Measurements from ENCODE around the gene NXPE4.

The NXPE4 gene

GRCh38 chr11:114571712-114572111 lies 23.9 kb downstream of the NXPE4 start:
- DNase-seq (ENCODE audit: extremely low read depth, insufficient read length), result no peak
- H3K36me3 ChIP-seq (ENCODE audit: control insufficient read depth, insufficient read depth, low read length), result no peaks in the 10 kb centered on the region
- H3K4me3 ChIP-seq (replicated peaks; ENCODE audit: low read depth, low read length), result no peak overlapping the region
- no peaks in the 10 kb centered on the region for H3K27me3 ChIP-seq (replicated peaks; ENCODE audit: control insufficient read depth, insufficient read depth, low read length)
- TF ChIP-seq, protein P1, sequence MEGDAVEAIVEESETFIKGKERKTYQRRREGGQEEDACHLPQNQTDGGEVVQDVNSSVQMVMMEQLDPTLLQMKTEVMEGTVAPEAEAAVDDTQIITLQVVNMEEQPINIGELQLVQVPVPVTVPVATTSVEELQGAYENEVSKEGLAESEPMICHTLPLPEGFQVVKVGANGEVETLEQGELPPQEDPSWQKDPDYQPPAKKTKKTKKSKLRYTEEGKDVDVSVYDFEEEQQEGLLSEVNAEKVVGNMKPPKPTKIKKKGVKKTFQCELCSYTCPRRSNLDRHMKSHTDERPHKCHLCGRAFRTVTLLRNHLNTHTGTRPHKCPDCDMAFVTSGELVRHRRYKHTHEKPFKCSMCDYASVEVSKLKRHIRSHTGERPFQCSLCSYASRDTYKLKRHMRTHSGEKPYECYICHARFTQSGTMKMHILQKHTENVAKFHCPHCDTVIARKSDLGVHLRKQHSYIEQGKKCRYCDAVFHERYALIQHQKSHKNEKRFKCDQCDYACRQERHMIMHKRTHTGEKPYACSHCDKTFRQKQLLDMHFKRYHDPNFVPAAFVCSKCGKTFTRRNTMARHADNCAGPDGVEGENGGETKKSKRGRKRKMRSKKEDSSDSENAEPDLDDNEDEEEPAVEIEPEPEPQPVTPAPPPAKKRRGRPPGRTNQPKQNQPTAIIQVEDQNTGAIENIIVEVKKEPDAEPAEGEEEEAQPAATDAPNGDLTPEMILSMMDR (IDR thresholded peaks at IDR 0.05; ENCODE audit: insufficient read depth, low read length, poor library complexity, severe bottlenecking), result no peak

- TF ChIP-seq, protein P1 (IDR thresholded peaks at IDR 0.05; ENCODE audit: insufficient read depth, low read length, poor library complexity, severe bottlenecking), result no peak
- no peaks in the 10 kb centered on the region for H3K27me3 ChIP-seq (replicated peaks; ENCODE audit: control insufficient read depth, insufficient read depth, low read length)
These were observed 25.8 kb downstream of the NXPE4 start for GRCh38 chr11:114569801-114570200.

DNA sequence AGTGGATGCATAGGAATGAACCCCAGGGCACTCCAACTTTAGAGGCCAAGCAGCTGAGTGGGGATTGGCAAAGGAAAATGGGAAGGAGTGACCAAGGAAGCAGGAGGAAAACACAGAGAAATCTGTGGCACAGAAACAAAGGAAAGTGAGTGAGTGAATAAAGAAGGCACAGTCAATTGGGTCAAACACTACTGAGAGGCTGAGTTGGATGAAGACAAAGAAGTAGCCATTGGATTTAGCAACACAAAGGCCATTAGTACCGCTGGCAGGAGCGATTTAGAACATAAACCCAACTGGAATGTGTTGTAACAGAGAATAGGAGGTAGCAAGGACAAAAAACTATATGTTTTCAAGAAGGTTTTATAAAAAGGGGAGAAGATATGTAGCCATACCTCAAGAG lies 29.3 kb downstream of the NXPE4 start:
- TF ChIP-seq, protein P1 (IDR thresholded peaks at IDR 0.05; ENCODE audit: insufficient read depth, low read length, poor library complexity, severe bottlenecking), result no peak
- Histone ChIP-seq H3K27me3 (replicated peaks; ENCODE audit: control insufficient read depth, insufficient read depth, low read length) (no peaks in the 10 kb centered on the region; the same call in 1 of the 2 replicates), H3K4me3 (replicated peaks; ENCODE audit: low read depth, low read length) (no peak overlapping the region), H3K36me3 (ENCODE audit: control insufficient read depth, insufficient read depth, low read length) (no peaks in the 10 kb centered on the region)
- DNase-seq (ENCODE audit: extremely low read depth, insufficient read length), result no peak

More at GRCh38 chr11:114569801-114570200, 25.8 kb downstream of the NXPE4 start:
- Histone ChIP-seq H3K4me3 (replicated peaks; ENCODE audit: low read depth, low read length) (no peak overlapping the region), H3K36me3 (ENCODE audit: control insufficient read depth, insufficient read depth, low read length) (no peaks in the 10 kb centered on the region)
- no peak for DNase-seq (ENCODE audit: extremely low read depth, insufficient read length)

DNA sequence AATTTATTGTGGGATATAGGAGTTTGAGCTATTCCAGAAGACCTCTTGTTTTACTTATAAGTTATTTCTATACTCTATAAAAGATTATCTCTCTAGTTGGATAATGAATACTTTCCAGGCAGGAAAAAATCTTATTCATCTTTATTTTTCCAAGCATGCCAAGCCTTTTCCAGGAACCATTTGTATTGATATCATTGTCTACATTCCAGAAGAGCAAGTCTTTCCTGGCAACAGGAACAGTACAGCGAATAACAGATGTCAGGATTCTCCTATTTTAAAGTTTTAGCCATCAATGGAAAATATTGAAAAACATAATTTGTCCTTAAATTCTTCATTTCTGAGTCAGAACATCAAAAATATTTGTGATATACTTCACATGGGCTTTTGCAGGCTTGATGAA lies 30.8 kb downstream of the NXPE4 start:
- no peak for DNase-seq (ENCODE audit: extremely low read depth, insufficient read length)
- TF ChIP-seq, protein P1 (IDR thresholded peaks at IDR 0.05; ENCODE audit: insufficient read depth, low read length, poor library complexity, severe bottlenecking), result no peak
- no peaks in the 10 kb centered on the region for H3K36me3 ChIP-seq (ENCODE audit: control insufficient read depth, insufficient read depth, low read length)
- H3K4me3 ChIP-seq (replicated peaks; ENCODE audit: low read depth, low read length), result no peak overlapping the region
- H3K27me3 ChIP-seq (replicated peaks; ENCODE audit: control insufficient read depth, insufficient read depth, low read length), result no peaks in the 10 kb centered on the region; the same call in 1 of the 2 replicates

DNA sequence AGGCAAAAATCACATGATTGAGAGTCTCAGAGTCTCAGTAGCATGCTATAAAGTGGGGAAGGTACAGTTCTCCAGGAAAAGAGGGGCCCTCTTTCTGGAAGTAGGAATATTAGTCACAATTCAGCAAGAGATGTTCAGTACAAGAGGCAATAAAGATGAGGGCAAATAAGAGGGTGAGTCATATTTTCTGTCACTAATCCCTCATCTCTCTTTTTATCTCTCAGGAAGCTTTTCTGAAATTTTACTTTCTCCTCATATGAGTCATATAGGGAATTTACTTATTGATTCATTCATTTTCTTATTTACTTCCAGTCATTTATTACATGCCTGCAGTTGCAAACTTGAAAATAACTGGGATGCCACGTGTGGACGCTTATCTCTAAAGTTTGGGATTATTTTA lies 32.5 kb downstream of the NXPE4 start:
- Histone ChIP-seq H3K4me3 (replicated peaks; ENCODE audit: low read depth, low read length) (no peak overlapping the region), H3K36me3 (ENCODE audit: control insufficient read depth, insufficient read depth, low read length) (no peaks in the 10 kb centered on the region), H3K27me3 (replicated peaks; ENCODE audit: control insufficient read depth, insufficient read depth, low read length) (no peaks in the 10 kb centered on the region; the same call in 1 of the 2 replicates)
- TF ChIP-seq, protein P1 (IDR thresholded peaks at IDR 0.05; ENCODE audit: insufficient read depth, low read length, poor library complexity, severe bottlenecking), result no peak
- DNase-seq (ENCODE audit: extremely low read depth, insufficient read length), result no peak

Measured in GM06990 (cell line).